ENCODE data around the gene EHD4. TPM values are rescaled to one million over a fixed set of nuclear protein-coding genes. Genes with fewer than 3 reads are reported as not detected.
A peak's percentile ranks its signal among the peaks of the same experiment; 100 is the strongest.

Gene EHD4
- total RNA-seq, 3 donors from 2014 or later, result 25.7 to 33.8 (median 27.6) TPM

DNA sequence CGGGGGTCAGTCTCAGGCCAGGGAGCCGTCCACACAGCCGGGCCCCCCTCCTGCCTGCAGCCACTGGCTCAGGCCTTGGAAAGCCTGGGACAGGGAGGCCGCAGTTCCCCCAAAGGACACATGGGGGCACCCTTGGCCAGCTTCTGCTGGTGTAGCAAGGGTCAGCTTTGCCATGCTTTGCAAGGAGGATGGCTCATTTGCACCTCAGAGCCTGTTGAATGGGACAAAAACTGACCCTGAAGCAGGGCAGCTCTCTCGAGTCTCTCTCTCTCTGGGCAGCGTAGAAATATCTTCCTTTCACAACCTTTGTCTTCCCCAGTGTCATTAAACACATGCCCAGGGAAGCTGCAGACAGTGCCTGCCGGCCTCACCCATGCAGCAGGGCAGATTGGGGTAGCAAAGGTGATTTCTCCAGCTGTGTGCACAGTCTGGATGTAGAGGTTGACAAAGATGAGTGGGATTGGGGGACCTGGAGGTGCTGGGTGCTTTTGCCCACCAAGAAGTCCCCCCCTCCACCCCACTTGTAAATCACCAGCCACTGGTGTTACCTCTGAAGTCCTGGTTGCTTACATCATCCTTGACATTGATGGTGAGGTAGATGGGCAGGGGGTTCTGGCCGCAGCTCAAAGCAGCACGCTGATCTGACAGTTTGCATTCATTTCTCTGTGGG is 17.4 kb upstream of the EHD4 start:
- H3K27me3 Mint-ChIP-seq (ENCODE audit: low read depth), result peaks cover 2% of the 10 kb centered on the region
- H3K4me3 Mint-ChIP-seq, result no peak overlapping the region
- H3K4me1 Mint-ChIP-seq (ENCODE audit: low read depth), result no peaks in the 10 kb centered on the region
- H3K36me3 Mint-ChIP-seq (ENCODE audit: insufficient read depth), result no peaks in the 10 kb centered on the region
- peak; percentile 89 to 97 for ATAC-seq
- DNase-seq, result peak; percentile 82
- no peaks in the 10 kb centered on the region for H3K9me3 Mint-ChIP-seq

GRCh38 chr15:41988896-41989572 is 16.7 kb upstream of the EHD4 start:
- Mint-ChIP-seq H3K9me3 (no peaks in the 10 kb centered on the region), H3K36me3 (ENCODE audit: insufficient read depth) (no peaks in the 10 kb centered on the region), H3K4me1 (ENCODE audit: low read depth) (no peaks in the 10 kb centered on the region), H3K4me3 (no peak overlapping the region), H3K27me3 (ENCODE audit: low read depth) (peaks cover 5% of the 10 kb centered on the region)
- ATAC-seq (no peak), DNase-seq (no peak)

- Mint-ChIP-seq H3K4me1 (ENCODE audit: low read depth) (no peaks in the 10 kb centered on the region), H3K27me3 (ENCODE audit: low read depth) (peaks cover 5% of the 10 kb centered on the region), H3K9me3 (no peaks in the 10 kb centered on the region), H3K36me3 (ENCODE audit: insufficient read depth) (no peaks in the 10 kb centered on the region), H3K4me3 (no peak overlapping the region)
- ATAC-seq (no peak), DNase-seq (no peak)
Measured at GRCh38 chr15:41987925-41988275, 15.5 kb upstream of the EHD4 start.

- H3K36me3 Mint-ChIP-seq (ENCODE audit: insufficient read depth), result no peaks in the 10 kb centered on the region
- no peaks in the 10 kb centered on the region for H3K9me3 Mint-ChIP-seq
- DNase-seq (no peak), ATAC-seq (no peak)
- H3K27me3 Mint-ChIP-seq (ENCODE audit: low read depth), result peaks cover 5% of the 10 kb centered on the region
- no peaks in the 10 kb centered on the region for H3K4me1 Mint-ChIP-seq (ENCODE audit: low read depth)
- no peak overlapping the region for H3K4me3 Mint-ChIP-seq
Measured at GRCh38 chr15:41987246-41987924, 15.0 kb upstream of the EHD4 start.

DNA sequence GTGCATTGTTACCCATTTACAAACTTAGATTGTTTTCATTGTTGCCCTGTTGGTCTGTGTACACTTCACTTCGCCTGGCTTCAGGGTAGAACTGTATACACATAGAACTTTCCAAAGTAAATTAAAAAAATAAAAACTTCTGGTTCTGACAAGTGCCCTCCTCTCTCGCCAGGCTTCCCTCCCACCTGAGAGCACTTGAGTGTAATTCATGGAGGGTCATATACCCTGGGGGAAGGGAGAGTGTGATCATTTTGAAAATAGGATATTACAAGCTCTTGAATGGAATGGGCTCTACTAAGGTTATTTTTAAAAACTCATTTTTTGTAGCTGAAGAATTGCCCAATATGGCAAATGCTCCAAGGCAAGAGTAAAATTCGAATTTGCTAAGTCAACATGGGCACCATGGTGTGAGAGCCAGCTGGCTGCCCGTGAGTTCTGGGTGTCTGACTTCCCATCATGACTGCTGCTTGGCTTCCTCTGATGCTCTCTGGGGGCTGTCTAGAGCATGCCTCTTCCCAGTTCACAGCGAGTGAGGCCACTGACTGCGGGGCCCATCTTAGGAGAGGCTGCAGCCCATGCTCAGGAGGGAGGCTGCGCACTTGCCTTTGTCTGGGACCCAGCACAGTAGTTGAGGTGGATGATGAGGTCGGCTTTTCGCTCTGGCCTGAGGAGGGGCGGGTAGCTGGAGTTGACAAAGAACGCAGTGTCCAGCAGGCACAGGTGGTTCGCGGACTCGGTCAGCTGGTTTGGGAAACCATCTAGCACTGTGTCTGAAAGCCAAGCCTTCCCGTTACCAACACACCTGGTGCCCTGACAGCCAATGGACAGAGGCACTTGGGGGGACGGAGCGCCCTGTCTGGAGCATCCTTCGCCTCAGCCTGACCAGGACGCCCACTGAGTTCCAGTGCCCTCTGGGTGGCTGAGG is 13.1 kb upstream of the EHD4 start:
- Mint-ChIP-seq H3K36me3 (ENCODE audit: insufficient read depth) (no peaks in the 10 kb centered on the region), H3K4me3 (no peak overlapping the region), H3K9me3 (no peaks in the 10 kb centered on the region), H3K27me3 (ENCODE audit: low read depth) (peaks cover 3% of the 10 kb centered on the region), H3K4me1 (ENCODE audit: low read depth) (no peaks in the 10 kb centered on the region)
- ATAC-seq (no peak), DNase-seq (no peak)

GRCh38 chr15:41984622-41985021 is 12.3 kb upstream of the EHD4 start:
- no peaks in the 10 kb centered on the region for H3K36me3 Mint-ChIP-seq (ENCODE audit: insufficient read depth)
- H3K4me3 Mint-ChIP-seq, result no peak overlapping the region
- H3K9me3 Mint-ChIP-seq, result no peaks in the 10 kb centered on the region
- DNase-seq (no peak), ATAC-seq (no peak)
- no peaks in the 10 kb centered on the region for H3K4me1 Mint-ChIP-seq (ENCODE audit: low read depth)
- H3K27me3 Mint-ChIP-seq (ENCODE audit: low read depth), result peaks cover 3% of the 10 kb centered on the region

DNA sequence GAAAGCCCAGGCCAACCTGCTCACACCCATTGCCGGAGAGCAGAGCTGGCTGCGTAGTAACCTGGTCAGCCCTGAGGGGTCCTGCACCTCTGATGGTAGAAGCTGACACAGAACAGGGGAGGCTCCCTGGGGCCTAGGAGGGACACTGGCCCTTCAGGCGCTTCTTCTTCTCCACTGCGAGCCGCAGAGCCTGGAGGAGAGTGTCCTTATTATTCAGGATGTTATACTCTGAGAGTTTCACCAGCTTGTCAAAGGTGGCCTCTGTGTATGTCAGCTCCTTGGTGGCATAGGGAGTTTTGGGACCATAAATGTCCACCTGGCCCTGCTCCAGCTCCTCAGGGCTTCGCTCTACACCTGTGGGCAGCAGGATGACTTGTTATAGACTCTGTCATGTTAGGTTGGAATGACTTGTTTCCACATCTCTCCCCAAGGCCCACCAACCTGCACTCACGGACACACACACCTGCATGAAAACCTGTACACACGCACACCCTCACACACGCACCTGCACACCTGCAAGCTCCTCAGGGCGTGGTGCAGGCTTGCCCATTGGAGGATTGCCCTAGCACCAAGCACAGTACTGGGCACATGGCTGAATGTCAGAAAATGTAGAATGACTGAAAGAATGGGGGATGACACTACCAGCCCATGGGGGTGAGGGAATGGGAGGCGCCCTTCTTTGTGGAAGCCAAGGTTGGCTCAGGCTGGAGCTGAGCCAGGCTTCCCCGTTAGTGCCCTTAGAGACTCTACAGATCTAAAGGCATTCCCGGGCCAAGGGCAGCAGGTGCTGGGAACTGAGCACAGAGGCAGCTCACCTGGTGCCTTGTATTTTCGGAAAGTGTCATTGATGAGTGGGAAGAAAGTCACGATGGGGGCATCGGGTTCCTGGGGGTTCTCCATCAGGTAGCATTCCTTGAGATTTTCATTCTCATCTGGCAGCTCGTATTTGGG is 11.5 kb upstream of the EHD4 start:
- Mint-ChIP-seq H3K4me1 (ENCODE audit: low read depth) (no peaks in the 10 kb centered on the region), H3K27me3 (ENCODE audit: low read depth) (peaks cover 3% of the 10 kb centered on the region), H3K36me3 (ENCODE audit: insufficient read depth) (no peaks in the 10 kb centered on the region), H3K9me3 (no peaks in the 10 kb centered on the region), H3K4me3 (no peak overlapping the region)
- ATAC-seq, result no peak
- no peak for DNase-seq

DNA sequence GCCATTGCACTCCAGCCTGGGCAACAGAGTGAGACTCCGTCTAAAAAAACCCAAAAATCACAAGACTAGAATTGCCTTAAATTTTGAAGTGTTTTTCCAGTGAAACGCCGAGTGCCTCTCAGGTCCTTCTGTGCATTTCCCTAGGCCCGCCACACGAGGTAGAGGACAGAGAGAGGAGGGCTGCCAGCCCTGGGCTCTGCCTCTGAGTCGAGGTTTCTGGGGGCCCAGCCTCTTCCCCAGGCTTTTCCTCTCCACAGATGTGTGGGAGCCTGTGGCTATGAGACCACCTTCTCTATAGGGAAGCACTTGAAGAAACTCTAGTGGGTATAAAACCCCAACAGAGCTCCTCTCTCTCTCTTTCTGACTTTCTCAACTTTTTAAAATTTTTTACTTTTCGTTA is 10.9 kb upstream of the EHD4 start:
- H3K36me3 Mint-ChIP-seq (ENCODE audit: insufficient read depth), result no peaks in the 10 kb centered on the region
- peaks cover 3% of the 10 kb centered on the region for H3K27me3 Mint-ChIP-seq (ENCODE audit: low read depth)
- H3K4me3 Mint-ChIP-seq, result no peak overlapping the region
- no peaks in the 10 kb centered on the region for H3K4me1 Mint-ChIP-seq (ENCODE audit: low read depth)
- ATAC-seq (no peak), DNase-seq (no peak)
- no peaks in the 10 kb centered on the region for H3K9me3 Mint-ChIP-seq

DNA sequence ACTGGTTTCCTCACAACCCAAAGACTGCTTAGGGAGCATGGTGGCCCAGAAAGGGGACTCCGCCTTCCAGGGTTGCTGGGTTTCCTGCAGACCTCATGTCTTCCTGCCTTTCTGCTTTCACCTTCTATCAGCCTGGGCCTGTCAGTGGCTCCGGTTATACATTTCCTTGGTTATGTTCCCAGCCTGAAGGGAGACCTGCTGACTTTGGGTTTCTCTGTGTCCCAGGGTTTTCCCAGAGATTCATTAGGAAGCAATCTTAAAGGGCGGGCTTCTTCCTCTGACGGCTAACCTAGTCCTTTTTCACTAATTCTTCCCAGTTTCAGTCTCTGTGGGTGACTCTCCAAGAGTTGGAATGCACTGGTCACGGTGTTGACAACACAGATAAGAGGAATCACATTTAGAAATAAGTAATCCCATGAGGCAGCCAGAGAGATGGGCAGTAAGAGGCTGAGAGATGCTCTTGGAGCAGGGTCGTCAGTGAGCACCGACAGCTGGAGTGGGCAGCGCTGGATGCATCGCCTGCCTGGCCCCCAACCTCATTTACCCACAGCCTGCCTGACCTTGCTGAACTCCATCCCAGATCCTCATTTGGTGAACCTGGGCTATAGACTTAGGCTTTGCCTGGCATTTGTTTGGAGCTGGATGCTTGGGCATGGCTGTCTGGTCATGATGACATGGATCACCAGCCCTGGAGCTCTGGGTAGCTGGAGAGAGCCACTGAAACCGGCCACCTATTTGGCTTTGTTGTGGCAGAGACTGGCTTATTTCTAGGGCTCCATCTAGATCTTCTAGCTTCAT is 10.0 kb upstream of the EHD4 start:
- ATAC-seq (no peak), DNase-seq (no peak)
- Mint-ChIP-seq H3K27me3 (ENCODE audit: low read depth) (peaks cover 3% of the 10 kb centered on the region), H3K4me3 (no peak overlapping the region), H3K9me3 (no peaks in the 10 kb centered on the region), H3K36me3 (ENCODE audit: insufficient read depth) (no peaks in the 10 kb centered on the region), H3K4me1 (ENCODE audit: low read depth) (no peaks in the 10 kb centered on the region)

DNA sequence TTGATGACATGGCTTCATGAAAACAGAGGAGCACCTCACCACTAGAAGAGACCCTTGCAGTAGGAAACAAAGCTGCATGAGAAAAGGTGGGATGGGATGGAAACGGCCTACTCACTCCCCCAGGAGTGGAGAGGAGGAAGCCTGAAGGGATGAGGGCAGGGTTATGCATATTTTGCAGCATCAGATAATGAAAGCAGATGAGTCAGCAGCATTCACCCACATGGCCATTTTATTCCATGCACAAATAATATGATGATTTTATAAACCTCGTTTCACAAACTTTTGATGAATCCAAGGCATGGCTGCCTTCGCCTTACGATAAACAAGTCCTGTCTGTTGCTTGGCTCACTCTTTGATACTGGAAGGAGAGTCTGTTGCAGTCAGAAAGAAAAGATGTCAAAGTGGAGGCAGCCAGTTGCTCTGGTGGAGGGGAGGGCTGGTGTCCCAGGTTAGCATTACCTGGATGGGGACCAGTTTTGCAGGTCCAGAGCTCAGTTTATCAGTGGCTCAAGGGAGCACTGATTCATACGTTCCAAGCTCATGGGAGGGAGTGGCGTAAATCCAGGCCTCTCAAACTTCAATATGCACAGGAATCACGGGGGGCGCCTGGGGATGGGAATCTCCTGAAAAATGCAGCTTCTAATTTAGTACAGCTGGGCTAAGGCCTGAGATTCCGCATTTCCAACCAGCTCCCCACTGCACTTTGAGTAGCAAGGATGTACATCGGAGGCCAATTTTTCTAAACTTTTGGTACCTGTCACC is 9.2 kb upstream of the EHD4 start:
- no peak overlapping the region for H3K4me3 Mint-ChIP-seq
- H3K4me1 Mint-ChIP-seq (ENCODE audit: low read depth), result no peaks in the 10 kb centered on the region
- H3K36me3 Mint-ChIP-seq (ENCODE audit: insufficient read depth), result no peaks in the 10 kb centered on the region
- DNase-seq (no peak), ATAC-seq (no peak)
- H3K27me3 Mint-ChIP-seq (ENCODE audit: low read depth), result peaks cover 7% of the 10 kb centered on the region
- H3K9me3 Mint-ChIP-seq, result no peaks in the 10 kb centered on the region

DNA sequence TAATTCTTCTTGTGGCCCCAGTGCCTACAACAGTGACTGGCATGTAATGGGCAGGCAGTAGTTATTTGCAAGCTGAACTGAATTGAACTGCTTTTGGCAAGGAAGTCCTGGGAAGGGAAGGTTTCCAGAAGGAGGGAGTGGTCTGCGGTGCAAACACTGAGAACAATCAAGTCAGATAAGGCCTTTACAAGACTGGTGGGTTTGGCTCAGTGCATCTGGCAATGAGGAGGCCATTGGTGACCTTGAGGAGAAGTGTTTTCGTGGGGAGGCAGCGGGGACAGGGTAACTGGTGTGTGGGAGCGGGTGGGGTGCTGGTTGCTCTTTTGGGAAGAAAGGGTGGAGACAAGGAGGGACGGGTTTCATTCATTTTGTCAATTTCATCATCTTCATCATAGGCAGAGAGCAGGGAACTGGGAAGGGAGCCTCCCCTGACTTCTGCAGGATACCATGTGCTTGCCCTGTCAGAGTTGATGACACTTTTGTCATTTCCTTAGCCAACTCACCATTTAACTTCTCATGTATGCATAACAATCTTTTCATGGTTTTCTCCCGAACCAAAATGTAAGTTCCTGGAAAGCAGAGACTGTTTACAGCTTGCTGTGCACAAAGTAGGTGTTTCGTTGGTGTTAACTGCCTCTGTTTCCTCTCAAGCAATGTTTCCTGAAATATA is 8.4 kb upstream of the EHD4 start:
- Mint-ChIP-seq H3K36me3 (ENCODE audit: insufficient read depth) (no peaks in the 10 kb centered on the region), H3K4me3 (no peak overlapping the region), H3K4me1 (ENCODE audit: low read depth) (no peaks in the 10 kb centered on the region), H3K27me3 (ENCODE audit: low read depth) (peaks cover 7% of the 10 kb centered on the region), H3K9me3 (no peaks in the 10 kb centered on the region)
- ATAC-seq, result no peak
- DNase-seq, result no peak
